Iris pigment epithelial cell (primary cell): ENCODE results near the gene APEH.
A peak's percentile ranks its signal among the peaks of the same experiment; 100 is the strongest.

Source experiments
- DNase-seq: peaks from one replicate; pipeline ENCODE4 v3.0.0-alpha.2; 2011; ENCODE audit warnings: low read depth

APEH gene

DNA sequence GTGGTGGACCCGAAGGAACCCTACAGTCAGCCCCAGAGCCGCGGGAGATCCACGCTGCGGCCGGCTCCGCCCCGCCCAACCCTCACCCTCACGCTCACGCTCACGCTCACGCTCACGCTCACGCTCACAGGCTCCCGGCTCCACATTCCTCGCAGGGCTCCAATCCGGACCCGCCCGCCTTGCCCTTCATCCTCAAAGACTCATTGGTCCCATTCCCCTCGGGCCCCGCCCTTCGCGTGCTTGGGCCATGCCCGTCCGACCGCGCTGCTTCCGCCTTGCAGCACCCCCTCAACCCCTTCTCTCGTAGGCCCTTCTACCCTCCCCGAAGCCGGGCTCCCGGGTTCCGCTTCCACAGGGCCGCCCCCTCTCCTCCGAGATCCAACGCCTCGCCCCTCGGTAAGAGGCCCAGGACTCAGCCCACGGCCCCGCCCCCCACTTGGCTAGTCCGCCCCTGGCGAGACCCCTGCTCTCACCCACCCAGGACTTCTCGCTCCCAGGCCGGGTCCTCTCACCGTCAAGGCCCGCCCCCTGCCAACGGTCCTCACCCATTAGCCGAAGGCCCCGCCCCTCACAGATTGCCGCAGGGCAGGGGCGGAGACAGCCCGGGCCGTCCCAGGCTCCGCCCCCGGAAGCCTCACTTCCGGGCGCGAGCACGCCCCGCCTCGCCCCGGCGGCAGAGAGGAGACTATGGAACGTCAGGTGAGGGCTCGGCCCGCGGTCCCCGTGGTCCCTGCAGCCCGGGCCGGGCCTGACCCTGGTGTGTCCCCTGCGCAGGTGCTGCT, at the start of gene APEH:
TSS of gene APEH (plus strand) at position 637 of the 782 bp plus-strand sequence. CDS start at position 688, 51 bp downstream.
- peak; percentile 99 for DNase-seq

DNA sequence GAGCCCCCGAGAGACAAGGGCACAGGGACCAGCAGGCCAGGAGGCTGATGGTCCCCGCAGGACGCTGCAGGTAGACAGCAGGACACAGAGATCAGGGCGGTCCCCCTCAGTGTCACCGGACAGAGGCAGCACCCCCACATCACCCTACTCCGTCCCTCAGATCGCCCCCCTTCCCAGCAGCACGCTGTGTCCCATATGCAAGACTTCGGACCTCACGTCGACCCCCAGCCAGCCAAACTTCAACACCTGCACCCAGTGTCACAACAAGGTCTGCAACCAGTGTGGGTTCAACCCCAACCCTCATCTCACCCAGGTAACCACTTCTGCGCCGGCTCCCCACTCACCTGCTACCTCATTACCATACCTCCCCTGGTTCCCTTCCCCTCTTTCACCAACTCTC, 49.1 kb upstream of the APEH start:
- no peak for DNase-seq

DNA sequence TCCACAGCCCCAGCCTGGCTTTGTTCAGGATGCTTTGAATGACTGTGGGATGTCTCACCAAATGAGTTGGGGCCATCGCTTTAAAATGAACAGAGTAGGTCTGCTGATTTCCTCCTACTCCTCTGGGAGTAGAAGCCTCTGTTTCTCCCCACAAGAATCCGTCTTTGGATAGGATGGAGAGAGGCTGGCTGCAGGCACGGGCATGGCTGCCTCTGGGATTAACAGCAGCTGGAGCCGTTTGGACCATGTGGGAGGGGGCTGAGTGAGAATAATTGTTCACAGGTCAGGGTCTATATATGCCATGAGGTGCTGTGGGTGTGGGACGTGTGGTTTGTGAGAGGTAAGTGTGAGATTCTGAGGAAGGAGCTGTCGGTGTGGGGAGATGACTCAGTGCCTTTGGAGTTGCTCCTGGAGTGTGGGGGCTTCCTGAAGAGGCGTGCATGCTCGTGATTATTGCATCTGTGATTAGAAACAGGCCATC, 48.0 kb upstream of the APEH start:
- peak; percentile 21 for DNase-seq

DNA sequence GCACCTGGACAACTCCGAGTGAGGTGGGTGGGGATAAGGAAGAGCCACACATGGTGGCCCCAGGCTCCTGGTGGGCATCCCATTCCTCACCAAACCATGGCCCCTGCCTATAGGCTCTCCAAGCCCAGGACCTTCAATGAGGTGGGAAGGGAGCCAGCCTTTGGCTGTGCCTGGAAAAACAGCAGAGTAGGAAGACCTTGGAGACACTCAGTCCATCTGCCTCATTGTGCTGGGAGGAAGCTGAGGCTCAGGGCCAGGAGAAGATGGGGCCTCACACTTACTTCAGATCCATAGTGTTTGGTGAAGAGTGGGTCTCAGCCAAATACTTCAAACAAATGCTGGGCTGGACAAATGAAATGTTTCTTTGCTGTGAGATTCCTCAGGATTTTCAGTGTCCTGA, 47.4 kb upstream of the APEH start:
- no peak for DNase-seq

DNA sequence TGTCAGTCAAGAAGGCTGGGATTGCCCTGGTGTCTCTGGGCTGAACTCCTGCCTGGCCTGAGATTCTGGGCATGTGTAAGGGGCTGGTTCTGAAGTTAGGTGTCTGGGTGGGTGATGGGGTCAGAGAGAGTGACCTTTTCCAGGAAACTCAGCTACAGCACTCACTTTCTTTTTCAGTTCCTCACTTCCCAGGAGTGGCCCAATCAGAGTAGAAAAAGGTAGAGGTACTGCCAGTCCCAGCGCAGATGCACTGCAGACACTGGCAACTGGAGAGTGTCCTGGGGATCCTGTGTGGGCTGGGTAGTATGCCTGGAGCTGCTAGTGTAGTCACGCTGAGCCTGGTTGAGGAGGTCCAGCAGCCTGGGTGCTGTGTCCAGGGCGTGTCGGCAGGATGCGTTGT, 46.5 kb upstream of the APEH start:
- no peak for DNase-seq

DNA sequence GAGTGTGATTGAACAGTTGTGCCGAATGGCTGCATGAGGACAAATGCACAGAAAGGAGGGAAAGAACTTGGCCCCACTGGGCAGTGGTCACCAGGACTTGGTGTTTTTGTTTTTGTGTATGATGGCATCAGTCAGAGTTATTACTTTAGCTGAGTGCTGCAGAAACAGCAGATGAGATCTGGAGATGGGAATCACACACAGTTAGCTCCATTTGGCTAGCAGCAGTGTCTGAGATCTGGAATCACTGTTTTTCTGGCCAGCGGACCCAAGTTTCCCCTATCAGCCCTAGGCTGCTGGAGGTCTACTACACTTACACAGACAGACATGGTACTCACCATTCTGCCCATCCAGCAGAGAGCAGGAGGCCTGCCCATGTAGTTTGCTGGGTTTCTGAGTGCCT, 45.9 kb upstream of the APEH start:
- DNase-seq, result no peak

DNA sequence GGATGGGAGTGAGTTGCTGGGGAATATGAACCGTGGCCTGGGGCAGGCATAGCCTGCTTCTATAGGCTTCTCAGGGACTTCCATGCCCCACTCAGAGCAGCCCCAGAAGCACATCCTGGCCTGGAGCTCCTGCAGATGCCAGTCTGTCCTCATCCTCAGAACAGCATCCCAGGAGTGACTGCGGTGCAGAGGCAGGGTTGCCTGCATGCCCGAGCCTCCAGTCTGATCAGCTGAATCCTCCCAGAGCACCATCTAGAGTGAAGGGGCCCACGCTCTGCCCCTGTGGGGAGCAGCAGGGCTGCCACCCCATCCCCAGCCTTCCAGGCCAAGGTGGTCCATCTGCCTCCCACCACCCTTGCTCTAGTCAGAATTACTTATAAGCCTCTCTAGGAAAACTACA, 44.7 kb upstream of the APEH start:
- DNase-seq, result no peak

DNA sequence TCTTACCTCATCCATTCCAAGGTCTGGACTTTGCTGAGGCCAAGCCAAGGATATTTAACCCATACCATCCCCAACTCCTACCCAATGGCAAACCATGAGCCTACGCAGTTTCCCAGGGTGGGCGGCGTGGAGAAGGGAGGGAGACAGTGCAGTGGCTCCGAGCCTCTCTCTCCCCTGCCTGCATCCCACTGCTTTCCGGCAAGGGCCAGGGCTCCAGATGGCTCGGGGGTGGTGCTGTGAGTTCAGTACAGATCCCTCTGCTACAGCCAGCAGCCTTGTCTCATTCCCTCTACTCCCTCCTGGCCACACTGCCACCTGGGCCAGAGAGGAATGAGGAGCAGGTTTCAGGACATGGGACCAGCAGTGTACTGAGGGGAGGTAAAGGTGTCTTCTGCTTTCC, 44.3 kb upstream of the APEH start:
- no peak for DNase-seq

DNA sequence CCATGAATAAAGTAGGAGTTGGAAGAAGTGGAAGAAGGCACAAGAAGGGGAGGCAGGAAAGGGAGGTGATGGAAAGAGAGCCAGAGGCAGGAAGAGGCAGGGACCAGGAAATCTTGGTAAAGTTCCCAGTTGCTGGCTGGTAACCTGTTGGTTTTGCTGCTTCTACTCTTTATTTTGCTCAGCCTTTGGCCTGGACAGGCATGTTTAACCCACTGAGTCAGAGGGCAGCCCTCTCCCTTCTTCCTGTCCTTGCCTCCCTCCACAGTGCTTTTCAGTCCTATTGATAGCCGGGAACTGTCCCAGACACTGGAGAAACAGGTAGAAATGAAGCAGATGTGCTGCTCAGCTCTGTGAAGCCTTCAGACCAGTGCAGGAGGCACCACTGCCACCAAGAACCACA, 43.4 kb upstream of the APEH start:
- no peak for DNase-seq

DNA sequence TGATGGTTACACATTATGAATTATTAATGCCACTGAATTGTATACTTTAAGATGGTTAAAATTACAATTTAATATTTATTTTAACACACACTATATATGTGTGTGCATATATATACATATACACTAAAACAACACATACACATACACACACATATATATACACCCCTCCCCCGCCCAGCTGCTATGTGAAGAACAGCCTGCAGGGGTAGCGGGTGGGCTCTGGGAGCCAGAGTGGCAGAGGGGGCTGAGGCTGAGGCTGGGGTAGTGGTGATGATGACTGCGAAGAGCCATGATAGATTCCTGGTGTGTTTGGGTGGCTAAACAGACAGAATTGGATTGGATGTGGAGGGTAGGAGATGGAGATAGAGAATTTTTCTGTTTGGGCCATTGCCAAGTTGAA, 39.4 kb upstream of the APEH start:
- no peak for DNase-seq

DNA sequence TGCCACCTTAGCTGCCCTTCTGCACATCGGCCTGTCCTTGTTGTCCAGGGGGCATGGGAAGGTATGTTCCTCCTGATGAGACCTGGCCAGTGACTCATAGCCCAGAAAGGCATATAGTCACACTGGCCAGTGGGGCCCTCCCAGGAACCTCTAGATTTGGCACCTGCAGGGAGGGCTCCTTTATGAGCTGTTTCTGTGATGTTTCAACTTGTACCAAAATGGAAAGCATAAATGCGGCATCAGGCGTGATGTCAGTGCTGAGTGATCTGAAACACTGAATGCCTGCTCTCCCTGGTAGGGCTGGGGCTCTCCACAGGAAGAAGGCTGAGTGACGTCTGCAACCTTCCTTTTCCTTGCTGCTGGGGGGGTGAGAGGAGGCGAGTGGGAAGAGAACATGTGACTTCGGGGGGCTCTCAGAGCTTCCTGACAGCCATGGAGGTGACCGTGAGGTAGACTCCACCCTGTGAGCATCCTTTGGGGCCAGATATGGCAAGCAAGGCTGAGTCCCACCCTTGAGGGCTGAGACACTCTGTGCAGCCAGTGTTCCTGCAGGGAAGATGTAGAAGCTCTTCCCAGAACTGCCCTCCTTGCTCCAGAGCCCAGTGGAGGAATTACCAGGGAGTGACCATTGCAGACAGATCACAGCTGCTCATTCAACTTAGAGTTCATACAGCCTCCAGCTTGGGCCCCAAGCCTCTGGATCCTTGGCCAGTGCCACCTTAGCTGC, 37.1 kb upstream of the APEH start:
- DNase-seq, result no peak

DNA sequence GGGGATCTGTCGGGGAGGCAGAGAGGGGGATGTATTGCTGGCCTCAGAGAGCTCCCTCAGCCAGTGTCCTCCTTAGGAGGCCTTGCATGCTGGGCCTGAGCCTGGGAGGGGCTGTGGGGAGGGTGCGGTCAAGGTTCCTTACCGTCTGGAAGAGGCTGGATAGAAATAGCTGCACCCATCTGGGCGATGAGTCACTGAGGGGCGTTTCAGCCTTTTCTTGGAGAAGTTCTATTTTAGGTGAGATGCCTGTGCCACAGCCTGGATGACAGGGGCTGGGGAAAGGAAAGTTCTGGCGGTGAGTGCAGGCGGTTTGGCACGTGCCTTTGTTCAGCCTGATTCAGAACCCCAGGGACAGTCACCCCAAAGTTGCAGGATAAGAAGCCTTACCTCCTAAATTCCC, 35.7 kb upstream of the APEH start:
- peak; percentile 35 for DNase-seq

DNA sequence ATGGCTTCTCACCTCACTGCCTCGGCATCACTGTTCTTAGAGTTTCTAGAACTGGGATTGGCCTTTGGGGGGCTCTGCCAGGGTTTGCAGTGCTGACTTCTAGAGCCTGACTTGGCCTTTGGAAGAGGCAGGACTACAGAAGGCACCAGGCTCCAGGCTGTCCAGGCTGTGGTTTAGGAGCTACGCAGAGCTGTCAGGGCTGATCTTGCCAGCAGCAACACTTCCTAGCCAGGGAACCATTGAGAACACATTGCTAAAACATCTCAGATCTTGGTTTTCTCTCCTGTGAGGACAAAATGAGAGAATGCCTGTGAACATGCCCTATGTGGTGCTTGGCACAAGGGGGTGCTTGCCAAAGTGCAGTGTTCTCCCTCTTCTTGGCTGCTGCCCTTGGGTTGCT, 34.6 kb upstream of the APEH start:
- DNase-seq, result no peak

DNA sequence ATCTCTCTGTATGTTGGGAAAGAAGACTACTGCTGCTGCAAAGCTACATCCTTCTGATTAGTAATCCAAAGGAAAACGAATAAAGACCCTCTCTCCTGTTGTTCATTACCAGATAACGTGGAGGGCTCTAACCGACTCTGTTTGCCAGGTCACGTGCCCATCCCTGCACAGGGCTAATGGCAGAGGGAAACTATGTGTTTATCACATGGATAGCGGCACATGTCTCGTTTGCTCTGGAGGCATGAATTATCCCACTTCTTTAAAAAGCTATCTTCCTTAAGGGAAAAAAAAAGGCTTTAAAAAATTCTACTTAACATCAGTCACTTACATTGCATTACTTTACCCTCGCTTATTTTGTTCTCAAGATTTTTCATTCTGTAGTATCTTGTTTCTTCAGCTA, 32.9 kb upstream of the APEH start:
- no peak for DNase-seq

DNA sequence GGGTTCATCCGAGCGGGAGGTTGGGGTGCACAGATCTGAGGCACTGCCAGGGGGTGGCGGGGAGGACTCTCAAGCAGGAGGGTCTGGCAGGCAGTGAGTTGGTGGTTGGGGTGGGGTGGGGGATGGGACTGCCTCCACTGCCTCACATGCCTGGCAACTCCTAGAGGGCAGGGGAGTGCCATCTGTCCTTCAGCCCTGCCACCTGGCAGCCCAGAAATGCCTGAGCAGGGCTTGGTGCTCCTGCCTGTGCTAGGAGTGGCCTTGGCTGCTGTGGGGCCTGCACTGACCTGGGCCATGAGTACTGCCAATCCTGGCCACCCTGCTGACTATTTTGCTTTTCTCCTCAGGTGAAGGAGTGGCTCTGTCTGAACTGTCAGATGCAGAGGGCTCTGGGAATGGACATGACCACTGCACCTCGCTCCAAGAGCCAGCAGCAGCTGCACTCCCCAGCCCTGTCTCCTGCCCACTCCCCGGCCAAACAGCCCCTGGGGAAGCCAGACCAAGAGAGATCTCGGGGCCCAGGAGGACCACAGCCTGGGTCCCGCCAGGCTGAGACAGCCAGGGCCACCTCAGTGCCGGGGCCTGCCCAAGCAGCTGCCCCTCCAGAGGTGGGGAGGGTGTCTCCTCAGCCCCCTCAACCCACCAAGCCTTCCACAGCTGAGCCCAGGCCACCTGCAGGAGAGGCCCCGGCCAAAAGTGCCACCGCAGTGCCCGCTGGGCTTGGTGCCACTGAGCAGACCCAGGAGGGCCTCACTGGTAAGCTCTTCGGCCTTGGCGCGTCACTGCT, 32.0 kb upstream of the APEH start:
- no peak for DNase-seq

DNA sequence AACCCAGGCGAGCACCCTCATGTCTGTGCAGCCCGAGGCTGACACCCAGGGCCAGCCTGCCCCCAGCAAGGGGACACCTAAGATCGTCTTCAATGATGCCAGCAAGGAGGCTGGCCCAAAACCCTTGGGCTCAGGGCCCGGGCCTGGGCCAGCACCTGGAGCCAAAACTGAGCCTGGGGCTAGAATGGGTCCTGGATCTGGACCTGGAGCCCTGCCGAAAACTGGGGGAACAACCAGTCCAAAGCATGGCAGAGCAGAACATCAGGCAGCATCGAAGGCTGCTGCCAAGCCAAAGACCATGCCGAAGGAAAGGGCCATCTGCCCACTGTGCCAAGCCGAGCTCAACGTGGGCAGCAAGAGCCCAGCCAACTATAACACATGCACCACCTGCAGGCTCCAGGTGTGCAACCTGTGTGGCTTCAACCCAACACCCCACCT, 31.4 kb upstream of the APEH start:
- no peak for DNase-seq

DNA sequence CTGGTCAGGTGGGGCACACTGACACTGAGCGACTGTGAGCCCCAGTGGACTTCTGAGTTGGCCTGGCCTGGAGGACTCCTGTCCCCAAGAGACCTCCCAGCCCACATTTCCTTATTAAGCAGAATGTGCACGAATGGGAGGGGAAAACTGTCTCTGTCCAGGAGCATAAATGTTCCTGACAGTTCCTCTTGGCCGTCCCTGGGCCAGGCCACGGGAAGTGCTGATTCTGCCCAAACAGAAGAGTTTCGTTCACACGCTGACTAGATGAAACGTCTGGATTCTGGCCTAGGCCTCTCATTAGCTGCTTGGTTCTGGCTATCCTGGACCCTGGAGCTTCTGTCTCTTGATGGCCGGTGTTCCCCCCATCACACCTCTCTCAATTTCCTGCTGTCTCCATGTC, 29.5 kb upstream of the APEH start:
- DNase-seq, result no peak

DNA sequence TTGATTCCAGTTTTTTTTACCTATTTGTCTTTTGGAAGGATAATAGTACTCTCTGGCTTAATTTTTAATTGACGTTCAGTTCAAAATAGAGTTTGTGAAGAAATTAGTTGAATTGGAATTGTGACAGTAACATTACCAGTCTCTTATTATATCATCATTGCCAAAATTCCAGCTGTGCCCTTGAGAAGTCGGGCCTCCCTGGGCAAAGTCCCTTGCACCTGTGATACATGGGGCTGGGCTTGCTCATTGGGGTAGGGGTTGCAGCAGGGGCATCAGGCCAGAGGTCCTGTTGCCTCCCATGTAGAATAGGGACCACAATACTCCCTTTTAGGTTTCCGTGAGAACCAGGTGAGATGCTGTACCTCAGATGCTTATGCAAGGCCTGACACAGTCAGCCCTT, 27.9 kb upstream of the APEH start:
- no peak for DNase-seq

DNA sequence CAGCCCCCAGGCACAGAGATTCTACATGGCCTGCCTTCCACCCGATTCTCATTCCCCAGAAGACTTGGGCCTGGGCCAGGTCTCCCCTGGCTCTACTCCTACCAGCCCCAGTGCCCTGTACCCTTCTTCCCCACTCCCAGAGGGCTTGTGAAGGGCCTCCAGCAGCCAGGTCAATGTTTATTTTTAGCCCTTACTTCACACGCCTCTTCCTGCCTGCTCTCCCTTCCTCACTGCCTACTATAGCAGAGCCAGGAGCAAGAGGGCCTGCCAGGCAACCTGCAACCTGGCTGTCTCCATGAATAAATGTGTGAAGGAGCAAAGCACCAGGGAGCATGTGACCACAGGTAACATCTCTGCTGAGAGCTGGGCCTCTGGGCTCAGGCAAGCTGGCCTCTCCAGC, 26.4 kb upstream of the APEH start:
- no peak for DNase-seq

DNA sequence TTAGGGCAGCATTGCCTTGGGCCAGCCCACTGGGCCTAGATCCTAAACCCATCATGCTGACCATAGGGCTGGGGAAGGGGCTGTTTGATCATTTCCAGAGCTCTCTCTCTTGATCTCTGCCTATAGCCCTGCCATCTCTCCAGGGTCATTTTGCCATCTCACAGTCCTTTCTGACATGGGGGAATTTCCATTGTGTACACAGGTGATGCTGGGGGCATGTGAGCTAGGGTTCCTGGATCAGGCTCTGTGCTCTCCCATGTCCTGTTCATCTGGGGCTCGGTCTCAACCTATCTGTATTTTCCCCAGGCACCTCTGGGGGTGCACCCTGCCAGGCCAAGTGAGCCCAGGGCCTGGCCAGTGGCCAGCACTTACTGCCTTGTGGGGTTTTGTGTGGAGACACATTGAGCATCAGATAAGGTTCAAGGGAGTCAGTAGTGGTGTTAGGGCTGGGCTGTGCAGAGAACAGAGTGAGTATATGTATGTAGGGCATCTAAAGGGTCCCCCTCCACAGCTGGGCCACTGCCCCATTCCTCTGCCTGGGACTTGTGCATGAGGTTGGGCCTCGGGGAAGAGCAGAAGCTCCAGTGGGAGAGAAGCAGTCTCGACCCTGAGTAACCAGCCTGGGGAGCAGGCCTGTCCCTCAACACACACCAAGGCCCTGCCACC, 25.7 kb upstream of the APEH start:
- no peak for DNase-seq

DNA sequence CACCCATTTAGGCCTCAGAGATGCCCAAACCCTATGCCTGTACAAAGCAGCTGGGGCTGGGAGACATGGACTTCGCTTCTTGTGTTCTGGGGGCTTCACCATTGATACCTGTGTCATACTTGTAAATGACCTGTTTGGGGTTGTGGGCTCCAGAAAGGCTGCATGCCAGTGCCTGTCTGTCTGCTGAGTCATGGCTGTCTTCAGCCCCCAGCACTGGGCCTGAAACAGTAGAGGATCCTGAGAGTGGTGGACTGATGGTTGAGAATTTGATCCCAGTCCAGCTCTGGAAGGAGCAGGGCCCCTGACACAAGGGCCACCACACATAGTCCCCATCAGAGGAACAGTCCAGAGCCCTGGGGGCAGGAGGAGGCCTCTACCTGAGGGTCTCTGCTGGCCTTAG, 24.6 kb upstream of the APEH start:
- peak; percentile 8 for DNase-seq

DNA sequence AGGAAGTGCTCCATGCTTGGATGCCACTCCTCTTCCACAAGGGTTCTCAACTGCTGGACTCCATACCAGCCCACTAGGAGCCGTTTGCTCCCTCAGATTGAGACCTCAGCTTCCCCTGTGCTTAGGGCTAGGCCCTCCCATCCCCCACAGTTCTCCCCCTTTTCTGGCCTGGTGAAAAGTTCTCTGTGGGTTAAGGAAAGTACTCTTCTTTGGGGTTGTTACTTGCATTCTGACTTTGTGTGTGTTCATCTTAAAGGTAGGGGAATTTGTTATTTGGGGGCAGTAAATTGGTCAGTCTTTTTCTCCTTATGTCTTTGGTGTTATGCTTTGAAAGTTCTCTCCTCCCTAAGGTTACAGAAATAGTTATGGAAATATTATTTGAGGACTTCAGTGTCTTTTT, 24.0 kb upstream of the APEH start:
- no peak for DNase-seq
